IMR-90 (cell line): ENCODE measurements around the gene FOLR2.

Experiments used
- CEBPB ChIP-seq: IDR thresholded peaks from 2 replicates; pipeline ENCODE4 v1.6.1; 2012; ENCODE audit warnings: low read depth, low read length, improper control_type of control experiment
- CTCF ChIP-seq: conservative IDR thresholded peaks from 2 replicates; pipeline ENCODE4 v1.5.1; 2012; ENCODE audit warnings: mild to moderate bottlenecking, low read depth, low read length, improper control_type of control experiment
- ELK1 ChIP-seq: fragments of 150-350 bp; IDR thresholded peaks from 2 replicates; pipeline ENCODE4 v1.6.1; 2016; ENCODE audit warnings: low read depth, mild to moderate bottlenecking, low read length, moderate library complexity, borderline replicate concordance
- FOS ChIP-seq: fragments of 150-350 bp; IDR thresholded peaks from 2 replicates; pipeline ENCODE4 v1.6.1; 2016; ENCODE audit warnings: low read depth, low read length
- MAFK ChIP-seq: IDR thresholded peaks from 2 replicates; pipeline ENCODE4 v1.6.1; 2012; ENCODE audit warnings: low read depth, low read length, improper control_type of control experiment
- MAZ ChIP-seq: IDR thresholded peaks from 2 replicates; pipeline ENCODE4 v1.6.1; 2012; ENCODE audit warnings: low read depth, mild to moderate bottlenecking, low read length, improper control_type of control experiment, moderate library complexity, borderline replicate concordance
- NFE2L2 ChIP-seq: fragments of 150-350 bp; IDR thresholded peaks from 2 replicates; pipeline ENCODE4 v1.6.1; 2016; ENCODE audit warnings: low read depth, mild to moderate bottlenecking, low read length
- POLR2A ChIP-seq: IDR thresholded peaks from 2 replicates; pipeline ENCODE4 v1.6.1; 2012; ENCODE audit warnings: mild to moderate bottlenecking, low read depth, low read length
- RAD21 ChIP-seq: IDR thresholded peaks from 2 replicates; pipeline ENCODE4 v1.6.1; 2012; ENCODE audit warnings: low read length, improper control_type of control experiment

DNA sequence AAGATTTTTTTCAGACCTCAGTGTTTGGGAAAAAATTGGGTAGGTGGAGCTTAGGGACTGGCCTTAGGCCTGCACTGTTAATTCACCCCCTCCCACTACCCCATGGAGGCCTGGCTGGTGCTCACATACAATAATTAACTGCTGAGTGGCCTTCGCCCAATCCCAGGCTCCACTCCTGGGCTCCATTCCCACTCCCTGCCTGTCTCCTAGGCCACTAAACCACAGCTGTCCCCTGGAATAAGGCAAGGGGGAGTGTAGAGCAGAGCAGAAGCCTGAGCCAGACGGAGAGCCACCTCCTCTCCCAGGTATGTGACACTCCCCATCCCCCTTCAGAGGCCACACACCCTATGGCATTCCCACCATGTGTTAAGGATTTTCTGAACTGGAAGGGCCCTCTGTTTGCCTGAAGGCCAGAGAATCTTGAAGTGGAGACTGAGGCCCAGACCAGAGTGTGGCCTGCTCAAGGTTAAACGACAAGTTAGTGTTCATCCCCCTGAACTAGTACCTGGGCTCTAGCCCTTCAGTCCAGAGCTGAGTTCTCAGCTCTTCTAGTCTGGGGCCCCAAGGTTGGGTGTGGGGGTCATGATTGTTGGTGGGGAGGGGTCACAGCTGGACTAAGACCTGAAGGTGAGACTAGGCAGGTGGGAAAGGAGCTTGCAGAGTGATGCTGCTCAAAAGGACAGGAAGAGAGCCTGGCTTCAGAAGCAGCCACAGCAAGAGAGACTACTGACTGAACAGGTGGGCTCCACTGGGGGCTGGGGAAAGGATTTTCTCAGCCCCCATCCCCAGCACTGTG lies 26.9 kb upstream of the FOLR2 start:
- TF ChIP-seq POLR2A (no peak), CTCF (no peak), CEBPB (no peak), MAZ (no peak), FOS (no peak), ELK1 (no peak), NFE2L2 (no peak), RAD21 (no peak), MAFK (no peak)
